HG03159 (cell line): ENCODE data around the gene LAMA3.

Experiments
- ATAC-seq: cut with Tn5 transposase; IDR thresholded peaks from one replicate; pipeline ENCODE4 v1.9.1; 2021; ENCODE audit warnings: mild to moderate bottlenecking, moderate library complexity; ENCODE audit not compliant: unreplicated experiment

The LAMA3 gene

DNA sequence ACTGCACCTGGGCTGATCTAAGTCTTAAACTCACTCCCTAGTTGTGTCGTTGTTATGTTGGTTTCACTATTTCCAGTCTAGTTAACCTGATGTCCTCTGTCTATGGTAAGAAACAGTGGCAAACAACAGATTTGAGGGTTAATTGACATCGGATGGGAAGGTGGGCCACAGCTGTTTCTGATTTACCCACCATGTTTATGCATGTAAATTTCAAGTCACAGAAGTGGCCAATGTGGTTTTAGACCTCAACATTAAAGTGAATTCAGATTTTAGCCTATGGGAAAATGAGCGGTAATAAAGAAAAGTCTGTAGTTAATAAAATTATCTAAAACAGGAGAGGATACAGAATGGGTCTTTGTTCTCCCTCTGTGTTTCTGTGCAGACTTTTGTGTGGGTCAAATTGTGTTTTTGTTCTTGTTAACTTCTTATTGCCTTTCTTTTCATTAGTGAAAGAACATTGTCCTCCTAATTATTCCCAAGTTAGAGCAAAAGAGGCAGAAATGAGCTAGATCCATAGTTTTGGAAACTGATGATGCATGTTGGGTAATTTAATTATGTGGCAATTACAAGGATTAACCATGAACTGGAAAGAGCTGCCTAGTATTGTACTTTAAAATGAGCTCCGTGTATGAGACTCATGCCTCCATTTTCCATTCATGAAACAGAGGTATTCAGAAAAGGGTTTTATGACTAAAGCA lies 83.2 kb downstream of the LAMA3 start:
- no peak for ATAC-seq

DNA sequence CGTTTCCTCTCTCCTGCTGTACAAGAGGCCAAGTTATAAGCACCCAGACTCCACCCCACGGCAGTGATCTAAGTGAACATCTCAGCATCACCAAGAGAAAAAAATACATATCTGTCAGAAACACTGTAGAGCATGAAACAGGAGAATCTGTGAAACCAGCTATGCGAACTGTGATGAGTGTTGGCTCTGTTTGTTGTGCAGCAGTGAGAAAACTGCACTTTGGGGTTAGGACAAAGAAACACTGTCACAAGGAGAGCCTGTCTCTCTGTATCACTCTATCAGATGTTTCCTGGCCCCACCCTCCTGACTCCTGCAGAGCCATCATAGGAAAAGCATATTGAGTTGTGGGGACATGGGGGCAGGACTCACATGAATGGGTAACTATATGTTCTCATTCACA lies 87.1 kb downstream of the LAMA3 start:
- no peak for ATAC-seq

DNA sequence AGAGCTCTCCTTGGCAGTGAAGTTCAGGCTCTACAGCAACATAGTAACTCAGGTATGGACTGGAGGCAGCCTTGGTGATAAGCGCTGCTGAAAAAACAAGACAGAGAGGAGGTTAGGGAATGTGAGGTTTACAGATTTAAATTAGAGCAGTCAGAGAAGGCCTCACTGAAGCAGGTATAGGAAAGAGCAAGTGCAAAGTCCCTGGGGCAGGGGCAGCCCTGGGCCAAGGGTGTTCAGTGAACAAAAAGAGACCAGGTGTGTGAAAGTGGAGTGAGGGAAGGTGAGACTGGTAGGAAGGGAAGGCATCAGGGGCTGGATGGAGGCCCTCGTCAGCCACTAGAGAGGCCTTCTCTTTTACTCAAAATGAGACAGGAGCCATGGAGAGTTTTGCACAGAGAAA lies 89.6 kb downstream of the LAMA3 start:
- no peak for ATAC-seq

DNA sequence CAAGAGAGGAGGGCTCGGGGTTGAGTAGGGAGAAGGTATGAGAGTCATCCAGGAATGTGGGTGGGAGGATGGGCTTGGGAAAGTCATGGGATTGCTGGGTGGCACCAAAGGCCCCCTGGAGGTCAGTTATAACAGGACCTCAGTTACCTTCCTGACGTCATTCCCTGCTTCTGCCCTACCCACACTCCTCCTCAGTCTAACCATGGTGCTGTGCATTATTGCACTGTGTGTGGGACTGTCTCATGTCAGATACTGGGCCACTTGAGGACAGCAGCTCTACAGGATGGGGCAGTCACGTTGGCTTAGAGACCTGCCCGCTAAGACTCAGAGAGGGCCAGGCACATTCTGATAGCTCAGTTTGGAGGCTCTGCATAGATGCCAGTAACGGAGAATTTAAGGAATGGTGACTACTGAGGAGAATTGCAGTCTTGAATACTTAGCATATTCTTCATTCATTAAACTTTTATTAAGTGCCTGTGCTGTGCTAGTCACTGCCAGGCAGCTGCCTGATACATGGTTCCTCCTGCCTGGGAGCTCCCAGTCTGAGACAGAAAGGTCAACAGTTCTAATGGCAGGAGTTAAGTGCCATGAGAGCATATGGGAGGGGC lies 90.5 kb downstream of the LAMA3 start:
- no peak for ATAC-seq

DNA sequence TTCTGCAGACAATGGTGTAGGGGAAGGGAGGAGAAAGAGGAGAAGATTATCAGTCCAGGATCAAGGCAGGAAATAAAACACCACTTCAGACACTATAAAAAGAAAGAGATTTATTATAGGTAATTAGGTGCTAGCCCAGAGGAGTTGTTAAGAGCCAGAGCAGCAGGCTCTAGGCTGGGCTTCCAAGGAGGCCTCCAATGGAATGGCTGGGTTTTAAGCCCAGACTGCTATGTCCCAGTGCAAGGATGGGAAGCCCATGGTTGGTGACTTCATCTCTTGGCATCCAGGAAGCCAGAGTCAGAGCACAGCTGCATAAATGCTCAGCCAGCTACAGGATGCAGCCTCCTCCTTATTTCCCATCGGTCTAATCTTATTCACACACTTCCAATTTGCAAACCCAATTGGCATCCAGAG lies 95.6 kb downstream of the LAMA3 start:
- ATAC-seq = no peak

DNA sequence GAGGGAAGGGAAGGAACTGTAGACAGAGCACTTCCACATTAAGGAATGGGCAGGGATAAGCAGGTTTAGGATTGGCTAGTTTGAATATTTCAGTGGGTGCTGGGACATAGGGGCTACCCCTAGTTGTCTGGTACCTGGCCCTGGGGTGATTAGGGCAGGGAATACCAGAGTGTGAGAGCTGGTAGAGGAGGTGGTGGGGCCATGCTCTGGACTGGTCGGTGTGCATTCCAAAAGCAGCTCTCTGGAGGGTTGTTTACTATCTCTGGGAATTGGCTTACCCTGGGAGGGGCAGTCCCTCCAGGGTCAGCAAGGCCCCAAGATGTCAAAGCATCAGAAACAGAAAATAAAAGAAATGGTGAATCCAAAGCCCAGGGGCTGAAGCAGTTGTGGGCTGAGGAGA lies 103.8 kb downstream of the LAMA3 start:
- no peak for ATAC-seq

DNA sequence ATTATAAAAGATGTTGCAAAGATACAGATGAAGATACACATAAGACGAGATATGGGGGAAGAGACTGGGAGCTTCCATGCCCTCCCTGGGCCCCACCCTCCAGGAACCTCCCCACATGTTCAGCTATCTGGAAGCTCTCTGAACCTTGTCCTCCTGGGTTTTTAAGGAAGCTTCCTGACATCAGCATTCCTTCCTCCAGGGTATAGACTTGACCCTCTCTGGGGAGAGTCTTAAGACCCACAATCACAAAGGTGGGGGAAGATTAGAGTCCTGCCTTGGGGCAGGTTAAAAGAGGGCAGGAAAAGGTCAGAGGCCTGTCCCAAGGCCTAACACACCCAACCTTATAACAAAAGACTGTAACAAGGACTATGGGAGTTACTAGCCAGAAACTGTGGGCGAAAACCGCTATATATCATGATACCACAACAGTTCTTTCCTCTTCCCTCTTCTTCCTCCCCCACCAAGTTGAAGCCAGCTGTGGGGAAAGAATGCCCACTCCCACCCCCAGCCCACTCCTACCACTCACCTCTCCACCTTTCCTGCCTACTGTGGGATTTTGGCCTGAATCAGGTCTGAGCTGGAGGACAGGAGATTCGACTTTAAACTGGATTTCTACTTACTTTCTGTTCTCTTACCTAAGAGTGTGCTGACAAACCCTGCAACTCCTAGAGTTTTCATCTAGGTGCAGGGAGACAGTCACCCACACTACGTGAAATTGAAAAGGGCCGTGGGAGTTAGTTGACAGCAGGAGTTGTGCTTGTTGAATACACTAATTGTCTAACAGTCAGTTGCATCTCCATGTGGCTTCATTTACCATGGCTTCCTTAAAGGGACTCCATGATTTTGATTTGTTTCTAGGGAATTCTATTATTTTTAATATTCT lies 105.0 kb downstream of the LAMA3 start:
- ATAC-seq = no peak

DNA sequence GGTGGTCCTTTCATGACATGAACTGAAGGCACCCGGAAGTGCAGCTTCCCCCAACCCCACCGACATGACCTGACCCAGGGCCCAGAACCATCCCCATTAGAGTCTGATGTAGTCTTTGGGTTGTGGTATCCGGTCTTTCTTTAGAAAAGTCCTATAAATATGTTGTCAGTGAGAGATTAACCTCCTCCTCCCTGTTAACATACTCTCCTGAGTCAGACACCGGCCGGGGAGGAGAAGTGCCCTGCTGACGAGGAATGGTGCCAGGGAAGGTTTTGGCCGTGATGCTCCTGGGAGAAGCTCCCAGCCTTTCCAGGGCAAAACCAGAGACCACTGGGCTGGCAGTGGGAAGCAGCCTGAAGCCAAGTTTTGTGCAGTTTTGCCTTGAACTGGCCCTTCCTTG lies 109.0 kb downstream of the LAMA3 start:
- ATAC-seq = no peak

DNA sequence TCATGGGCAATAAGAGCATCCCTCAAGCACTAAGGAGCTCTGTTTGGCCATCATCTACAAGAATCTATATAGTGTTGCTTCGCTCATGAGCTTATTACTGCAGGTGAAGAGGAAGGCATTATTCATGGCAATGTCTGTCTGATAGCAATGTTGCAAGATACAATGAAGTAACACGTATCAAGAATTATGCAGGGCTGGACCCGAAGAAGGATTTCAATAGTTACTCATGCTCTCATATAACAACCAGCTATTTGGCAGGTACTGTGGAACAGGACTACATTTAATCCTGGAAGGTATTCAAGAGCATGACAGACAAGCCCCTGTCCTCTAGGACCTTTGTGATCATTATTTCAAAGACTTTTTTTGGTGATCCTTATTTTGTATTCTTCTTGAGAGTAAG lies 109.6 kb downstream of the LAMA3 start:
- no peak for ATAC-seq

DNA sequence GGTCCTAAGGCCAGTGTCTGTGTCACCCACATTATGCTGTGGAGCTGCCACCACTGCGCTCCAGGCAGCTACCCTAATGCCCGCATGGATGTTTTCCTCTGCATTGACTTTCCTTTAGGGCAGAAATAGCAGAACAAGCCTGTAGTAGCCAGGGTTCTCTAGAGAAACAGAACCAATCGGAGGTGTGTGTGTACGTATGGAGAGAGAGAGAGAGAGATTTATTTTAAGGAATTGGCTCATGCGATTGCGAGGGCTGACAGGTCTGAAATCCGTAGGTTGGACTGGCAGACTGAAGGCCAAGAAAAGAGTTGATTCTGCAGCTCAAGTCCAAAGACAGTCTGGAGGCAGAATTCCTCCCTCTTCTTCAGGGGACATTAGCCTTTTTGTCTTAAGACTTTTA lies 110.3 kb downstream of the LAMA3 start:
- no peak for ATAC-seq

DNA sequence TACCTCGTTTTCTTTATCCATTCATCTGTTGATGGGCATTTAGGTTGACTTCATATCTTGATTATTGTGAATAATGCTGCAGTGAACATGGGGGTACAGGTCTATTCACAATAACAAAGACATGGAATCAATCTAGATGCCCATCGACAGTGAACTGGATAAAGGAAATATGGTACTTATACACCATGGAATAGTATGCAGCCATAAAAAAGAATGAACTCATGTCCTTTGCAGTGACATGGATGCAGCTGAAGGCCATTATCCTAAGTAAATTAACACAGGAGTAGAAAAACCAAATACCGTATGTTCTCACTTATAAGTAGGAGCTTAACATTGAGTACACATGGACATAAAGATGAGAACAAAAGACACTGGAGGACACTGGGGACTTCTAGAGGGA lies 111.6 kb downstream of the LAMA3 start:
- no peak for ATAC-seq

DNA sequence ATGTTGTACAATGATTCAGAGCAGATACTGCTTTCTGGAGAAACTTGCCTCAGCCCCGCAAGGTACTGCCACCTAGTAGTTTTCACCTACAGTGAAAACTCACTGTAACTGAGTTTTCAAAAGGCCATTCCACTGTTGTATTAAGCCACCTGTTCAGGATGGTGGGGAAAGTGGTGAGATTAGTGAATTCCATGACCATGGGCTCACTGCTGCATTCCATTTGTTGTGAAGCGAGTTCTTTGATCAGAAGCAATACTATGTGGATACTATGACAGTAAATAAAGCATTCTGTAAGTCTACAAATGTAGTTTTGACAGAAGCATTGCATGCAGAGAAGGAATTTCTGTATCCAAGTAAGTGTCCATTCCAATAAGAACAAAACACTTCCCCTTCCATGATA lies 113.6 kb downstream of the LAMA3 start:
- no peak for ATAC-seq

DNA sequence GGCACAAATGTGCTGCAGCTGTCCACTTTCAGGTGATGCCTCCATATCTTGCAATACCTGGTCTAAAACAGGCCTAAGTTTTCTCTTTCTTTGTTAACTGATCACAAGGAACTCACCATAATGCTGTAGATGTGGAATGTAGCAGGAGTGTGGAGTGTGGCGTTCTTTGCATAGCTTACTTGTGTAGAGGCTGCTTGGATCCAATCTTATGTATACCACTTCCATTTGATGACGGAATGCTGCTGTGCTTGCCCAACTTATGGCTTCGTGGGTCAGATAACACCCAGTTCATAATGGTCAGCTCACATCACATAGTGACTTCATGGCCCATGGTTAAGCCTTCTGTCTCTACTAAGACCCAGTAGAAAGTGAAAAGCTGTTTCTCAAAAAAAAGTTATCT lies 114.5 kb downstream of the LAMA3 start:
- ATAC-seq = no peak

DNA sequence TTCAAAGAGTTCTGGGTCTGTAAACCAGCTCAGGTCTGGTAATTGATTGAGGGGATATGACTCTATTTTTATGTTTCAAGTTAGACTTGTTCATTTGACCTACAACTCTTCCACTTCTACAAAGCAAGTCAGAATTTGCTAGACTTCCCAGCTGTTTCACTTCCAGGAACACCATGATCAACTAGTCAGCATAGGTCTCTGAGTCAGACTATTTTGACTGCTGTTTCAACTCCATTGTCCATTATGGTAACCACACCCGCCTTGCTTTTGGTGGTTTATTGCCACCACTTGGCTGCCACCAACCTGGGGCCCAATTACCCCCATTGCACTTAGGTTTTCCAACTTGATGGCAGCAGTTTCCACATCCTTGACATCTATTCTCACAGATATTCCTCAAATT lies 116.6 kb downstream of the LAMA3 start:
- no peak for ATAC-seq

DNA sequence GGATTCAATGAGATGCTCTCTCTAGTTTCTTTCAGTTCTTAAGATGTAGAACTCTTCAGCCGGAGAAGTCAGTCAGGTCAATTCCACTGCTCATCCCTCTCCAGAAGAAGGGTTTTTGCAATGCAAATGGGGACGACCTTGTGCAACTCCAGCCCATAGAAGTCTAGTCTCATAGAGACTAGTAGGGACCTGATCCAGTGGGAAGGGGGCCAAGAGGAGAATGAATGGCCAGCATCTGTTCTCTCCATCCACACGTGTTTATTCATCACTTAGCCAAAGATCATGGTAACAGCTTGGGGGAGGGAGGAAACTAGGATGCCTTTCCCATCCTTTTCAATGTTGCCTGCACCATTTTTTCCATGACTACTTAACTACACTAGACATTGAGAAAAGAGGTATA lies 120.2 kb downstream of the LAMA3 start:
- no peak for ATAC-seq

DNA sequence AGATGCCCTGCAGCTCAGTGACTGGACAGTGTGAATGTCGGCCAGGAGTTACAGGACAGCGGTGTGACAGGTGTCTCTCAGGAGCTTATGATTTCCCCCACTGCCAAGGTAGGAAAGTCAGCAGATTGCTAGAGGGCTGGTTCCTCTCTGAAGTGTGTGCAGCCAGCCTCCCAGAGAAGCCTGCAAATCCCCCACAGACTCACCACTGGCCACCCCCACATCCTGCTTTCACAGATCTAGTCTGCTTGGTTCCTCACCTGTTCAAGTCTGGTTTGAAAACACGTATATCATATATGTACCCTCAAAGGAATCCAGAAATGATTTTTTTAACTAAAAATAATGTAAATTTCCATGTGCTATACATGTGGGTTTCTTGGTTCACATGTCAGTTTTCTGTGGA lies 121.1 kb downstream of the LAMA3 start:
- peak; percentile 53 for ATAC-seq

DNA sequence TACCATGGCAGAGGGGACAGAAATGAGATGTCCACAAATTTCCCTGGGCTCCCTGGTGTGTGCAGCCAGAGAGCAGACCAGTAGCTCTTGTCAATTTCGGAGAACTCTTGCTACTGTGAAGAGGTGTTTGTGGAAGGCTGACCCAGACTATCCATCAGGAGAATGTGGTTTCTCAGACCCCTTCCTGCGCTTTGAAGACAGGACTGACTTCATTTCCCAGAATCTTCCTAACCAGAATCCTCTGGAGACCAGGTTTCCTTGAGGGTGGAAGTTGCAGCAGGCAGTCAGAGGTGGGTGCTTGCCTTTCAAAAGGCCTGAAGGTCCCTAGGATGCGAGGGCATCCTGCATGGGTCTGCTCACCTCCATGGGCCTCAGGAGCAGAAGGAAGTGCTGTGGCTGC lies 121.9 kb downstream of the LAMA3 start:
- no peak for ATAC-seq

DNA sequence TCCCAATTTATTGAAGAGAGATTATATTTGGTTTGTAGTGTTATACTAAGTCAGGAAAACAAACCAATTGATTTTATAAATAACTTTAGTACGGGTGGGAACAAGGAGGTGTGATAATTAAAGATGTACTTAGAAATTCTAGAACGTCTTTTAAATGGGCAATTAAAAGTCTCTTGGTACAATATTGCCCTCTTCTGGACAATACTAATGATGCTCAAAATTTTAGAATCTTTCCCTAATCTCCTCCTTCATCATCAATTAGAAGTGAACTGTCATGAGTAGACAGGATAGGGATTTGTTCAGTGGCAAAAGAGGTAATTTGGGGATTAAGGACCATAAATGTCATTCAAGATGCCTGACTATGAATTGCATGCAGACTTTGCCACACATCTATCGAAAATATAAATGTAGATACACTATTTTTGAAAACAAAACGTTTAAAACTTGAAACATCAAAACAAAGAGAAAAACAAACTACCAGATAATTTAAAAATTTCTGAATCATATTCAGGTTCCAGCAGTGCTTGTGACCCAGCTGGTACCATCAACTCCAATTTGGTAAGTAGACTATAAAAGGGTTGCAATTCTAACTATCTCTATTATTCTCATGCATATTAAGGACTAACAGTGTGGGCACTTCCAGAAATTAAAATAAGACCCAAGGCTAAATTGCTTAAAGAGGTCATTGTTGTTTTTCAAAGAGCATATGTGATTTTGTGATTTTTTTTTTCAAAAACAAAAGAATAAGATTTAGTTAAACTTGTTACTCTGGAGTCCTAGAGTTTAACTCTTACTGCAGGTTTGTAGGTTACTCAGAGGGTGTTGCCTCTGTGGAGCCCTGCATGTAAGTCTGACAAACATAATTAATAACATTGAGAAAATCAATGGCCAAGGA lies 123.5 kb downstream of the LAMA3 start:
- no peak for ATAC-seq

DNA sequence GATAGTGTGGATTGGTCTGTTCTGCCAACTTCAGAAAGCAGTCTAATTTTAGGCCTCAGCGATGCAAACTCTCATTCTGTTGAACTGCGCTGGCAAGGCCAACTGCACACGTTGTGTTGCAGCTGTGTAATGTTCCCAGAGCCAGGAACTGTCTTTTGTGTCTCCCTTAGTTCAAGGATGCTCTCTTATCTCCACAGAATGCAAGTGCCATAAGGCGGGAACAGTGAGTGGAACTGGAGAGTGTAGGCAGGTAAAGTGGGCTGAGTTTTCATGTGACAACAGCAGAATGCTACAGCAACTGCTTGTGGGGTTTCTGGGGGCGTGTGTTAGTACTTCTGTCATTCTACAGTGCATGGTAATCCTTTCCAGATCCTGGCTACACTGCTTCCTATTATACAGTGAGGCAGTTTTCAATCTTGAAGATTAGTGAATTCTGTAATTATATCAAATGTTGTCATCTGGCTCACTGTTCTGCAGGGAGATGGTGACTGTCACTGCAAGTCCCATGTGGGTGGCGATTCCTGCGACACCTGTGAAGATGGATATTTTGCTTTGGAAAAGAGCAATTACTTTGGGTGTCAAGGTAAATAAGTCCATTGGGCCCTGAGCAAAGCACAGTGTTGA lies 125.8 kb downstream of the LAMA3 start:
- ATAC-seq = no peak

DNA sequence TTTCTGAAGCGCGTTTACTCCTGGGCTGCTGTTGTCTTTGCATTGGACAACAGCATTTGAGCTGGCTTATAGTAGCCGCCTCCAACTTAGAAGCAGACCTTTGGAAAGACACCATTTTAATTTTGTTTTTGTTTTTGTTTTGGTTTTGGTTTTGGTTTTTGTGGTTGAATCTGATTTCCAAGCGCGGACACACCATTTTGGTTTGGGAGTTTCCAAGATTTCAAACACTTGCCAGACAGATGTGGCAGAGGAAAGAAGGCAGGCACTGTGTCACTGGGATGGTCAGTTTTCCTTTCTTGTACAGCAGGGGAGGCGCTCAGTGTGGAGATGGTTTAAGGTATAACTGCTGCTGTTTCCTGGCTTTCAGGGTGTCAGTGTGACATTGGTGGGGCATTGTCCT lies 126.8 kb downstream of the LAMA3 start:
- no peak for ATAC-seq

DNA sequence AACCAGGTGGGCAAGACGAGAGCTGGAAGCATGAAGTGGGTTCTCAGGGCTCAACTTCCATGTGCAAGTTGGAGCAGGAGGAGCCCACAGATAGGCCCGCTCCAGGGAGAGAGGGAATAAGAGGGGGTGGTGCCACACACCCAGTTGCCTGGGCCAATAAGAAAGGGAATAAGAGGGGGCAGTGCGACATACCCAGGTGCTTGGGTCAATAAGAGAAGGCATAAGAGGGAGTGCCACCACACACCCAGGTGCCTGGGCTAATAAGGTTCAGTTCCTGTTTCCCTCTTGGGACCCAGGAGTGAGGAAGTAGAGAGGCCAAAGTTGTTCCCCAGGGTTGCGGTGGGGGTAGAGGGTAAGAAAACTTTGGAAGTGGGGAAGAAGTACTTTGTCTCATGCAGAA lies 127.5 kb downstream of the LAMA3 start:
- no peak for ATAC-seq
